HPDE6-E6E7 (cell line): ENCODE results near the gene TRIM54.

Experiments
- DNase-seq: peaks from one replicate; pipeline ENCODE4 v3.0.0; 2011; ENCODE audit warnings: missing footprints; ENCODE audit errors: extremely low spot score

The TRIM54 gene

DNA sequence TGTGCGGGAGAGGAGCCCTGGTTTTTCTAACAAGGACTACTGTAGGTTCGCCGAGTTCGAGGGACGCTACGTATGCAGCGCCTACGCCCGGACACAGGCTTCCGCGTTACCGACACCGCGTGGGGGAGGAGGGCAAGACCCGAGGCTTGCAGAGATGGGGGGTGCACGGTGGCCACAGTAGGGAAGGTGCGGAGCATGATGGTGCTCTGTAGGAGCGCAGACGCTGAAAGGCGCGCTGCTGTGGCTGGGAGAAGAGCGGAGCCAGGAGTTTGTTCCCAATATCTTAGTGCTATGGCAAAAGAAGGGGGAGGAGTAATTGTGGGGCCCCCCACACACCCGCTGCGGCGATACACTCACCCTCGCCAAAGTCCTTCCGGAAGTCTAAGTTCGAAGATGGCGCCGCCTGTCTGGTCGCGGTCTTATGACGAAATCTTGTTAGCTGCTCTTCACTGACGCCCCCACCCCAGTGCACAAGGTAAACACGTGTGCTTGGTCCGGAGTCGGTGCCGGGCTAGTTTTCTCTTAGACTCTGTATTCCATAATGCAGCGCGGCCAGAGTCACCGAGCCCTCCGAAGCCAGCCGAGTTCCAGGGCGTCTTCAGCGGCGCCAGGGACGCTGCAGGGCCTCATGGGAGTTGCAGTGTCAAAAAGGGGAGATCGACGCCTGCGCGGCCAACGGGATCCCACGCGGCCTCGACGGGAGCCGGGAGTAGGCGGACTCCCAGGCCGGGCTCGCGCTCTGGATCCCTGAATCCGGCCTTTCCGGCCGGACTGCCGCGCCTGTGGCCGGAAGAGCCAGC, 74.4 kb downstream of the TRIM54 start, which contains the start of gene GTF3C2:
Gene GTF3C2, minus strand, starts transcription at position 383 of the 800 bp plus-strand sequence. CDS start 13,210 bp downstream, outside the sequence.
- DNase-seq, result peak; percentile 93
